SK-N-SH (cell line): ENCODE measurements around the gene ANO4. TPM values are rescaled to one million over a fixed set of nuclear protein-coding genes. Genes with fewer than 3 reads are reported as not detected.

Experiments used
- CTCF ChIA-PET: fragments of 300-600, 350-600 bp; formaldehyde crosslinking; extraction: SDS; loops from one replicate; lab custom pipeline; 2021; lab: Yijun Ruan, JAX
- POLR2A ChIA-PET: fragments of 350-600 bp; sonication (Branson Sonifier 250); formaldehyde crosslinking; extraction: SDS; loops from one replicate; lab custom pipeline; 2020; ENCODE audit warnings: antibody characterized with exemption, inconsistent platforms; lab: Yijun Ruan, JAX
- DNase-seq: peaks from one replicate; pipeline ENCODE4 v3.0.0; 2012
- H2AFZ ChIP-seq: fragments of 200-600 bp; sonication (generic); 2 replicates; pipeline ENCODE4 v1.8.1; 2016; ENCODE audit warnings: antibody characterized with exemption, mild to moderate bottlenecking, low read depth
- H3F3A ChIP-seq: fragments of 200-600 bp; sonication (generic); replicated peaks from 2 replicates; pipeline ENCODE3; 2016; ENCODE audit warnings: antibody characterized with exemption, mild to moderate bottlenecking; ENCODE audit not compliant: insufficient read depth
- H3K27ac ChIP-seq, 2 experiments: fragments of 200-500 bp in 1 of 2; fragments of 200-600 bp in 1 of 2; sonication (Bioruptor generic) in 1 of 2; sonication (generic), shearing (Covaris generic) in 1 of 2; 2 replicates each; pipeline versions ENCODE4 v1.5.1 to v1.6.1; 2014 to 2016; ENCODE audit warnings: low read depth in 2 of 2, inconsistent platforms in 1 of 2, low read length in 1 of 2, mild to moderate bottlenecking in 1 of 2, mixed read lengths in 1 of 2
- H3K27me3 ChIP-seq: fragments of 200-600 bp; sonication (generic), shearing (Covaris generic); 2 replicates; pipeline ENCODE4 v1.6.1; 2016; ENCODE audit warnings: mixed run types; ENCODE audit not compliant: insufficient read depth
- H3K36me3 ChIP-seq, 2 experiments: fragments of 200-500 bp in 1 of 2; fragments of 200-600 bp in 1 of 2; sonication (Bioruptor generic) in 1 of 2; sonication (generic) in 1 of 2; replicated peaks in 1 of 2; 2 replicates each; pipeline versions ENCODE3 to v1.5.1; 2014 to 2016; ENCODE audit warnings: low read length in 1 of 2, mild to moderate bottlenecking in 1 of 2; ENCODE audit not compliant: insufficient read depth in 2 of 2, control insufficient read depth in 1 of 2
- H3K4me1 ChIP-seq, 2 experiments: fragments of 200-500 bp in 1 of 2; fragments of 200-600 bp in 1 of 2; sonication (Bioruptor generic) in 1 of 2; sonication (generic), shearing (Covaris generic) in 1 of 2; 2 replicates each; pipeline versions ENCODE4 v1.5.1 to v1.6.1; 2014 to 2016; ENCODE audit warnings: low read depth in 1 of 2, low read length in 1 of 2, mixed run types in 1 of 2; ENCODE audit not compliant: insufficient read depth in 2 of 2, control insufficient read depth in 1 of 2
- H3K4me2 ChIP-seq: fragments of 200-600 bp; sonication (generic), shearing (Covaris generic); 2 replicates; pipeline ENCODE4 v1.6.1; 2017; ENCODE audit warnings: mixed run types
- H3K4me3 ChIP-seq, 2 experiments: fragments of 200-500 bp in 1 of 2; fragments of 200-600 bp in 1 of 2; sonication (Bioruptor generic) in 1 of 2; sonication (generic), shearing (Covaris generic) in 1 of 2; 2 replicates each; pipeline versions ENCODE4 v1.5.1 to v1.8.1; 2014 to 2016; ENCODE audit warnings: low read depth in 2 of 2, inconsistent platforms in 1 of 2, low read length in 1 of 2, mild to moderate bottlenecking in 1 of 2, mixed read lengths in 1 of 2, moderate library complexity in 1 of 2
- H3K79me2 ChIP-seq: fragments of 200-600 bp; sonication (generic); 2 replicates; pipeline ENCODE4 v1.8.1; 2017; ENCODE audit warnings: mild to moderate bottlenecking; ENCODE audit not compliant: insufficient read depth
- H3K9ac ChIP-seq: fragments of 200-600 bp; sonication (generic); 2 replicates; pipeline ENCODE4 v1.6.1; 2017; ENCODE audit warnings: mixed run types
- H3K9me2 ChIP-seq: fragments of 200-600 bp; sonication (generic); 2 replicates; pipeline ENCODE4 v1.6.1; 2017; ENCODE audit warnings: mixed run types
- H3K9me3 ChIP-seq: fragments of 200-600 bp; sonication (generic); 2 replicates; pipeline ENCODE4 v1.6.1; 2017; ENCODE audit warnings: mixed run types, mild to moderate bottlenecking, moderate library complexity
- H4K20me1 ChIP-seq: fragments of 200-600 bp; sonication (generic); 2 replicates; pipeline ENCODE4 v1.6.1; 2017; ENCODE audit warnings: mild to moderate bottlenecking, mixed run types; ENCODE audit not compliant: insufficient read depth
- CTCF ChIP-seq: fragments of 200-600 bp; sonication (generic); IDR thresholded peaks from 2 replicates; pipeline ENCODE4 v1.6.1; 2017; ENCODE audit warnings: antibody characterized with exemption, mild to moderate bottlenecking, moderate library complexity
- EP300 ChIP-seq, 2 experiments: IDR thresholded peaks; 2 replicates each; pipeline versions ENCODE4 v1.4.0 to v1.6.1; 2012; ENCODE audit warnings: borderline replicate concordance in 1 of 2, low read depth in 1 of 2, low read length in 1 of 2
- FOXJ3 ChIP-seq: sonication (generic); formaldehyde crosslinking; IDR thresholded peaks from 2 replicates; pipeline ENCODE4 v1.5.1; 2020; ENCODE audit warnings: mild to moderate bottlenecking, missing genetic modification reagents
- FOXM1 ChIP-seq: IDR thresholded peaks from 2 replicates; pipeline ENCODE4 v1.4.0; 2012; ENCODE audit warnings: low read depth, mild to moderate bottlenecking
- GABPA ChIP-seq: IDR thresholded peaks from 2 replicates; pipeline ENCODE4 v1.4.0; 2012; ENCODE audit warnings: low read depth, mild to moderate bottlenecking
- GATA2 ChIP-seq: sonication (generic); formaldehyde crosslinking; IDR thresholded peaks from 2 replicates; pipeline ENCODE4 v1.5.0; 2020; ENCODE audit warnings: mild to moderate bottlenecking, missing genetic modification reagents
- IRF3 ChIP-seq: fragments of 150-350 bp; IDR thresholded peaks from 2 replicates; pipeline ENCODE4 v1.6.1; 2016; ENCODE audit warnings: mild to moderate bottlenecking, low read depth, low read length
- JUND ChIP-seq: IDR thresholded peaks from 2 replicates; pipeline ENCODE4 v1.4.0; 2012
- MXI1 ChIP-seq: IDR thresholded peaks from 2 replicates; pipeline ENCODE4 v1.6.1; 2012; ENCODE audit warnings: mild to moderate bottlenecking, low read depth, low read length, improper control_type of control experiment
- POLR2AphosphoS5 ChIP-seq: IDR thresholded peaks from 2 replicates; pipeline ENCODE4 v1.6.1; 2012; ENCODE audit warnings: low read depth, low read length
- RAD21 ChIP-seq: IDR thresholded peaks from 2 replicates; pipeline ENCODE4 v1.6.1; 2012; ENCODE audit warnings: mild to moderate bottlenecking, low read length
- SMC3 ChIP-seq: IDR thresholded peaks from 2 replicates; pipeline ENCODE4 v1.6.1; 2012; ENCODE audit warnings: low read depth, low read length, improper control_type of control experiment
- TAF1 ChIP-seq: IDR thresholded peaks from 2 replicates; pipeline ENCODE4 v1.6.1; 2012; ENCODE audit warnings: low read depth, mild to moderate bottlenecking, low read length, moderate library complexity, borderline replicate concordance
- TCF12 ChIP-seq: IDR thresholded peaks from 2 replicates; pipeline ENCODE4 v1.4.0; 2012
- USF2 ChIP-seq: fragments of 150-350 bp; IDR thresholded peaks from 2 replicates; pipeline ENCODE4 v1.6.1; 2017; ENCODE audit warnings: antibody characterized with exemption, low read length, low read depth, borderline replicate concordance
- WGBS: methylation state at CpG from one replicate; pipeline ENCODE4 v1.1.6; 2017; ENCODE audit warnings: low lambda C conversion rate; 5-methylcytosine and 5-hydroxymethylcytosine counted together
- polyA plus RNA-seq, 3 experiments: library from polyadenylated mRNA; depleted of rRNA; stranded (reverse); fragments of >200 nt; gene quantifications; 2 replicates each; pipeline ENCODE4 v1.2.3, GENCODE V29; 2012
- TF ChIP-seq, protein P1 (sequence below): IDR thresholded peaks from 2 replicates; pipeline ENCODE4 v1.4.0; 2012; ENCODE audit warnings: low read depth
- TF ChIP-seq, protein P2 (sequence below): IDR thresholded peaks from 2 replicates; pipeline ENCODE4 v1.4.0; 2012; ENCODE audit warnings: low read depth, borderline replicate concordance

ANO4 gene
- polyA plus RNA-seq, 1 of the 3 experiments (the other 2 are of a cell fraction) = 9.4 TPM

DNA sequence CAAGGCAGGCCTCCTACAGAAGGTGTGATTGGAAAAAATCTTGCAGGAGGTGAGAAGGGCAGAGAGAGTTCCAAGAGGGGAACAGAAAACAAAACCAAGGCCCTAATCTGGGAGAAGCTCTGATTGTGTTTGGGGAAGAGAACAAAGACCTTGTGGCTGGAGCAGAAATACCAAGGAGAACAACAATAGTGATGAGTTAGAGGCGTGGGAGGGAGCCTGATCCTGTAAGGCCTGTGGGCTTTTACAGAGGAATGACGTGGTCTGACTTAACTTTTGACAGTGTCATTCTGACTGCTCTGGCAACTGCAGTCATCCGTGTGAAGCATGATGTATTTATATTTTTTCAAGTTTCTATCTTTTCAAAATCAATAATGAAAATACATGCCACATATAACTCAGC lies 200.6 kb downstream of the ANO4 start:
- no peaks in the 10 kb centered on the region for H3K4me1 ChIP-seq
- no peak overlapping the region for H2AFZ ChIP-seq
- H3K27ac ChIP-seq = no peak overlapping the region
- H3K27me3 ChIP-seq = no peaks in the 10 kb centered on the region
- ChIA-PET POLR2A (interaction anchor here (0.6 kb wide), 1 partner anchor 1569 kb away, joined by 3 read pairs; no protein-coding TSS in a partner anchor), CTCF (no interaction called here)
- no peak overlapping the region for H3K4me3 ChIP-seq
- H3F3A ChIP-seq = no peaks in the 10 kb centered on the region
- no peaks in the 10 kb centered on the region for H4K20me1 ChIP-seq
- H3K9ac ChIP-seq = no peak overlapping the region
- TF ChIP-seq, protein P1, sequence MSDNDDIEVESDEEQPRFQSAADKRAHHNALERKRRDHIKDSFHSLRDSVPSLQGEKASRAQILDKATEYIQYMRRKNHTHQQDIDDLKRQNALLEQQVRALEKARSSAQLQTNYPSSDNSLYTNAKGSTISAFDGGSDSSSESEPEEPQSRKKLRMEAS = no peak
- TF ChIP-seq FOXM1 = no peak
- TF ChIP-seq, protein P2, sequence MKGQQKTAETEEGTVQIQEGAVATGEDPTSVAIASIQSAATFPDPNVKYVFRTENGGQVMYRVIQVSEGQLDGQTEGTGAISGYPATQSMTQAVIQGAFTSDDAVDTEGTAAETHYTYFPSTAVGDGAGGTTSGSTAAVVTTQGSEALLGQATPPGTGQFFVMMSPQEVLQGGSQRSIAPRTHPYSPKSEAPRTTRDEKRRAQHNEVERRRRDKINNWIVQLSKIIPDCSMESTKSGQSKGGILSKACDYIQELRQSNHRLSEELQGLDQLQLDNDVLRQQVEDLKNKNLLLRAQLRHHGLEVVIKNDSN = no peak
- no peak for TF ChIP-seq USF2
- H3K79me2 ChIP-seq = no peaks in the 10 kb centered on the region
- H3K4me2 ChIP-seq = no peak overlapping the region
- WGBS = 67% methylated on average over 3 of the region's 3 CpGs
- no peaks in the 10 kb centered on the region for H3K9me3 ChIP-seq
- H3K36me3 ChIP-seq = no peaks in the 10 kb centered on the region
- DNase-seq = no peak
- no peaks in the 10 kb centered on the region for H3K9me2 ChIP-seq

DNA sequence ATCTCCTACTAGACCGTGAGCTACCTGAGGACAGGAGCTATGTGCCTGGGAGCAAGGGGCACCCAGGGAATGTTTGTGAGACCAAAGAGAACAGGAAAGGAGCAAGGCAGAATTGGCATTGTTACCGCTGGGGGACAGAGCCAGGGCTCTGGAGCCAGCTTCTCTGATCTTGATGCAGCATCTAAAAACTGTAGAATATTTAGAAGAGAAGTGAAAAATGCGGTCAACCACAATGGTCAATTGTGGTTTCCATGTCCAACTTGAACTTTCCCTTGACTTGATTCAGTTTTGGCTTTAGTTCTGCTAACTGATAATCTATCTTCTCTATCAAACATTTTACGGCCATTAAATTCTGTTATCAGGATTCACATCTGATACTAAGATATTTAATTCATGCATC lies 201.2 kb downstream of the ANO4 start:
- Histone ChIP-seq H3K4me2 (no peak overlapping the region), H3K4me3 (no peak overlapping the region), H3K9me2 (no peaks in the 10 kb centered on the region), H3K9ac (no peak overlapping the region), H3F3A (no peaks in the 10 kb centered on the region), H3K9me3 (no peaks in the 10 kb centered on the region), H3K27ac (no peak overlapping the region), H3K36me3 (no peaks in the 10 kb centered on the region), H3K27me3 (no peaks in the 10 kb centered on the region), H4K20me1 (no peaks in the 10 kb centered on the region), H3K79me2 (no peaks in the 10 kb centered on the region), H3K4me1 (no peaks in the 10 kb centered on the region), H2AFZ (no peak overlapping the region)
- TF ChIP-seq FOXJ3 (CRISPR knock-in tag) (no peak), EP300 (IDR thresholded peaks at IDR 0.05; ENCODE audit: borderline replicate concordance in 1 of 2, low read depth in 1 of 2, low read length in 1 of 2) (no peak), GABPA (no peak), GATA2 (CRISPR knock-in tag) (no peak)
- CTCF ChIA-PET = no interaction called here
- WGBS = 64% methylated on average over 4 of the region's 4 CpGs
- no peak for DNase-seq
- POLR2A ChIA-PET = no interaction called here

- POLR2A ChIA-PET = no interaction called here
- Histone ChIP-seq H3K79me2 (no peaks in the 10 kb centered on the region), H3K4me2 (no peak overlapping the region), H4K20me1 (no peaks in the 10 kb centered on the region), H3K27ac (no peak overlapping the region), H2AFZ (no peak overlapping the region), H3F3A (peaks cover 5% of the 10 kb centered on the region), H3K36me3 (peaks cover 0 to 2% of the 10 kb centered on the region in 2 experiments), H3K4me3 (no peak overlapping the region), H3K9me2 (no peaks in the 10 kb centered on the region), H3K27me3 (no peaks in the 10 kb centered on the region), H3K9ac (no peak overlapping the region), H3K9me3 (no peaks in the 10 kb centered on the region), H3K4me1 (no peaks in the 10 kb centered on the region)
- 71% methylated on average over 5 of the region's 5 CpGs for WGBS
- DNase-seq = no peak
- CTCF ChIA-PET = no interaction called here
- TF ChIP-seq, protein P1 = no peak
- TF ChIP-seq TAF1 = no peak
- no peak for TF ChIP-seq POLR2AphosphoS5
- no peak for TF ChIP-seq JUND
- no peak for TF ChIP-seq RAD21
- TF ChIP-seq TCF12 = no peak
- no peak for TF ChIP-seq SMC3
- no peak for TF ChIP-seq IRF3
- TF ChIP-seq, protein P2 = no peak
- TF ChIP-seq CTCF = no peak
- no peak for TF ChIP-seq MXI1
Observed at GRCh38 chr12:101001669-101002068, 207.1 kb downstream of the ANO4 start.
